MCF 10A (cell line): ENCODE measurements around the gene NFAM1. TPM values are rescaled to one million over a fixed set of nuclear protein-coding genes. Genes with fewer than 3 reads are reported as not detected.

Experiments
- BruUV-seq: library from RNA; stranded (reverse); fragments of 400-500 nt; replicated peaks from 2 replicates; lab custom pipeline; 2021; lab: Mats Ljungman, UMichigan
- CTCF ChIA-PET: fragments of 300-600 bp; sonication (Branson Sonifier 250); formaldehyde crosslinking; extraction: SDS; loops from one replicate; lab custom pipeline; 2021; ENCODE audit warnings: antibody characterized with exemption, inconsistent platforms; lab: Yijun Ruan, JAX
- POLR2A ChIA-PET: fragments of 300-600, 350-650 bp; sonication (Branson Sonifier 250); formaldehyde crosslinking; extraction: SDS; loops from one replicate; lab custom pipeline; 2020; ENCODE audit warnings: antibody characterized with exemption, inconsistent platforms; lab: Yijun Ruan, JAX
- DNase-seq: peaks from one replicate; pipeline ENCODE4 v3.0.0-alpha.2; 2018; ENCODE audit not compliant: unreplicated experiment
- H3K27ac Mint-ChIP-seq: one replicate; pipeline ENCODE4 v1.8.0; 2022; ENCODE audit warnings: mild to moderate bottlenecking, low read depth, mixed read lengths; ENCODE audit not compliant: unreplicated experiment
- H3K27me3 Mint-ChIP-seq: one replicate; pipeline ENCODE4 v1.8.0; 2022; ENCODE audit warnings: mixed read lengths; ENCODE audit not compliant: insufficient read depth, unreplicated experiment
- H3K36me3 Mint-ChIP-seq: one replicate; pipeline ENCODE4 v1.8.0; 2022; ENCODE audit warnings: mild to moderate bottlenecking, moderate library complexity, mixed read lengths; ENCODE audit not compliant: insufficient read depth, unreplicated experiment
- H3K4me1 Mint-ChIP-seq: one replicate; pipeline ENCODE4 v1.8.0; 2022; ENCODE audit warnings: mixed read lengths; ENCODE audit not compliant: insufficient read depth, unreplicated experiment
- H3K4me3 Mint-ChIP-seq: one replicate; pipeline ENCODE4 v1.8.0; 2022; ENCODE audit warnings: mild to moderate bottlenecking, moderate library complexity, mixed read lengths; ENCODE audit not compliant: unreplicated experiment
- H3K9me3 Mint-ChIP-seq: one replicate; pipeline ENCODE4 v1.8.0; 2022; ENCODE audit warnings: mixed read lengths; ENCODE audit not compliant: unreplicated experiment
- CTCF ChIP-seq: fragments of 200-600 bp; IDR thresholded peaks from one replicate; pipeline ENCODE4 v1.8.0; 2022; ENCODE audit warnings: antibody characterized with exemption, mild to moderate bottlenecking; ENCODE audit not compliant: unreplicated experiment
- intact Hi-C: fragments of 100-400 bp; cut with micrococcal nuclease; formaldehyde crosslinking; loops from 2 replicates; pipeline ENCODE4 v1.14.1; 2022
- total RNA-seq: library from RNA; stranded (reverse); gene quantifications from 2 replicates; pipeline ENCODE4 v1.2.3, GENCODE V29; 2022

Gene NFAM1
- total RNA-seq, 1 experiment from 2014 or later, result not detected

GRCh38 chr22:42363892-42364291, 68.3 kb downstream of the NFAM1 start:
- DNase-seq, result no peak
- Mint-ChIP-seq H3K36me3 (peaks cover 6% of the 10 kb centered on the region), H3K27ac (no peak overlapping the region), H3K9me3 (no peaks in the 10 kb centered on the region), H3K4me3 (no peak overlapping the region), H3K27me3 (no peaks in the 10 kb centered on the region), H3K4me1 (peaks cover 5% of the 10 kb centered on the region)
- POLR2A ChIA-PET, result interaction anchor here (0.6 to 0.7 kb wide), 2 partner anchors 47 to 180 kb away, joined by 3 to 5 read pairs; no protein-coding TSS in a partner anchor
- intact Hi-C loops, result no loop called here
- no peak for TF ChIP-seq CTCF
- no TSS peak for BruUV-seq
- CTCF ChIA-PET, result interaction anchor here (0.6 to 1.7 kb wide), 3 partner anchors 10 to 74 kb away, joined by 3 to 7 read pairs (median 4); no protein-coding TSS in a partner anchor

- no TSS peak for BruUV-seq
- TF ChIP-seq CTCF, result no peak
- no peak for DNase-seq
- Mint-ChIP-seq H3K4me1 (peaks cover 18% of the 10 kb centered on the region), H3K27me3 (no peaks in the 10 kb centered on the region), H3K36me3 (peaks cover 6% of the 10 kb centered on the region), H3K4me3 (no peak overlapping the region), H3K9me3 (no peaks in the 10 kb centered on the region), H3K27ac (no peak overlapping the region)
- intact Hi-C loops, result no loop called here
- CTCF ChIA-PET, result interaction anchor here (0.5 to 0.7 kb wide), 2 partner anchors 45 to 243 kb away, joined by 4 read pairs; no protein-coding TSS in a partner anchor
- POLR2A ChIA-PET, result no interaction called here
These were observed 70.7 kb downstream of the NFAM1 start for GRCh38 chr22:42361523-42361922.

GRCh38 chr22:42360348-42360747, 71.9 kb downstream of the NFAM1 start:
- Mint-ChIP-seq H3K36me3 (peaks cover 6% of the 10 kb centered on the region), H3K9me3 (no peaks in the 10 kb centered on the region), H3K27ac (no peak overlapping the region), H3K4me3 (no peak overlapping the region), H3K4me1 (peaks cover 18% of the 10 kb centered on the region), H3K27me3 (no peaks in the 10 kb centered on the region)
- intact Hi-C loops, result no loop called here
- no peak for TF ChIP-seq CTCF
- ChIA-PET POLR2A (interaction anchor here (0.7 to 2.8 kb wide), 4 partner anchors 8 to 195 kb away, joined by 3 to 18 read pairs (median 3); no protein-coding TSS in a partner anchor), CTCF (interaction anchor here (0.6 to 2.4 kb wide), 2 partner anchors 9 to 262 kb away, joined by 3 to 10 read pairs; no protein-coding TSS in a partner anchor)
- no peak for DNase-seq
- BruUV-seq, result no TSS peak

- peaks cover 18% of the 10 kb centered on the region for H3K4me1 Mint-ChIP-seq
- H3K27me3 Mint-ChIP-seq, result no peaks in the 10 kb centered on the region
- no peaks in the 10 kb centered on the region for H3K9me3 Mint-ChIP-seq
- no peak for DNase-seq
- H3K4me3 Mint-ChIP-seq, result no peak overlapping the region
- no TSS peak for BruUV-seq
- no peak for TF ChIP-seq CTCF
- H3K36me3 Mint-ChIP-seq, result peaks cover 6% of the 10 kb centered on the region
- ChIA-PET CTCF (interaction anchor here (0.6 to 2.4 kb wide), 4 partner anchors 10 to 115 kb away, joined by 3 to 10 read pairs (median 3); no protein-coding TSS in a partner anchor), POLR2A (interaction anchor here (0.5 to 2.8 kb wide), 8 partner anchors 7 to 1943 kb away, joined by 3 to 18 read pairs (median 3); no protein-coding TSS in a partner anchor)
- intact Hi-C loops, result no loop called here
- H3K27ac Mint-ChIP-seq, result no peak overlapping the region
These were observed 73.3 kb downstream of the NFAM1 start for GRCh38 chr22:42358643-42359558.
